PFSK-1 (cell line): Measurements from ENCODE around the gene PLB1.

Source experiments
- REST ChIP-seq, 2 experiments: IDR thresholded peaks; 2 replicates each; pipeline versions ENCODE4 v1.6.1 to v1.8.0; 2011 to 2012; ENCODE audit warnings: low read depth in 2 of 2, low read length in 2 of 2, control low read depth in 1 of 2, inconsistent platforms in 1 of 2, mild to moderate bottlenecking in 1 of 2, moderate library complexity in 1 of 2; ENCODE audit not compliant: insufficient read depth in 1 of 2
- TAF1 ChIP-seq: IDR thresholded peaks from 2 replicates; pipeline ENCODE4 v1.6.1; 2012; ENCODE audit warnings: low read length, control low read depth, borderline replicate concordance; ENCODE audit not compliant: insufficient read depth

GRCh38 chr2:28465148-28465885, 30.5 kb upstream of the PLB1 start:
- TF ChIP-seq TAF1 (no peak), REST (IDR thresholded peaks at IDR 0.05; ENCODE audit: insufficient read depth in 1 of 2, low read depth in 2 of 2, low read length in 2 of 2) (no peak)
